HG03558 (cell line): Measurements from ENCODE around the gene MOBP.
"Not testable (repeated sequence)": the region's sequence is repeated elsewhere in the genome, so short reads cannot be mapped to it uniquely, and the experiment has no call there.

Experiments
- ATAC-seq: cut with Tn5 transposase; IDR thresholded peaks from one replicate; pipeline ENCODE4 v1.9.1; 2021; ENCODE audit warnings: moderate number of reproducible peaks; ENCODE audit not compliant: unreplicated experiment; ENCODE audit errors: extremely low read depth

The MOBP gene

GRCh38 chr3:39467394-39468107, at the start of gene MOBP:
MOBP (plus strand) TSS chr3:39467680; CDS start chr3:39502070, 34,390 bp downstream.
- no peak for ATAC-seq

- not testable (repeated sequence) for ATAC-seq
Measured at GRCh38 chr3:39418556-39419225, 48.8 kb upstream of the MOBP start.

- ATAC-seq, result no peak
Measured at GRCh38 chr3:39419742-39420315, 47.7 kb upstream of the MOBP start.

GRCh38 chr3:39420543-39420942, 46.9 kb upstream of the MOBP start:
- ATAC-seq, result no peak

- ATAC-seq, result no peak
Measured at GRCh38 chr3:39423436-39423970, 44.0 kb upstream of the MOBP start.

- no peak for ATAC-seq
Measured at GRCh38 chr3:39426312-39426711, 41.2 kb upstream of the MOBP start.

GRCh38 chr3:39427506-39427905, 40.0 kb upstream of the MOBP start:
- no peak for ATAC-seq

- ATAC-seq, result no peak
Measured at GRCh38 chr3:39428745-39429201, 38.7 kb upstream of the MOBP start.

- ATAC-seq, result no peak
Measured at GRCh38 chr3:39429466-39429865, 38.0 kb upstream of the MOBP start.

- ATAC-seq, result no peak
Measured at GRCh38 chr3:39432342-39432741, 35.1 kb upstream of the MOBP start.

- ATAC-seq, result no peak
Measured at GRCh38 chr3:39433642-39434041, 33.8 kb upstream of the MOBP start.

- no peak for ATAC-seq
Measured at GRCh38 chr3:39434574-39434973, 32.9 kb upstream of the MOBP start.

- ATAC-seq, result no peak
Measured at GRCh38 chr3:39435006-39435748, 32.3 kb upstream of the MOBP start.

GRCh38 chr3:39438880-39439279, 28.6 kb upstream of the MOBP start:
- no peak for ATAC-seq

GRCh38 chr3:39440316-39440715, 27.2 kb upstream of the MOBP start:
- no peak for ATAC-seq

- ATAC-seq, result no peak
Measured at GRCh38 chr3:39443530-39443929, 23.9 kb upstream of the MOBP start.

GRCh38 chr3:39445927-39446326, 21.6 kb upstream of the MOBP start:
- ATAC-seq, result no peak

- ATAC-seq, result no peak
Measured at GRCh38 chr3:39446444-39446843, 21.0 kb upstream of the MOBP start.

- ATAC-seq, result peak; percentile 78
Measured at GRCh38 chr3:39447637-39448483, 19.6 kb upstream of the MOBP start.
